ENCODE results near the gene PEX11G.

DNA sequence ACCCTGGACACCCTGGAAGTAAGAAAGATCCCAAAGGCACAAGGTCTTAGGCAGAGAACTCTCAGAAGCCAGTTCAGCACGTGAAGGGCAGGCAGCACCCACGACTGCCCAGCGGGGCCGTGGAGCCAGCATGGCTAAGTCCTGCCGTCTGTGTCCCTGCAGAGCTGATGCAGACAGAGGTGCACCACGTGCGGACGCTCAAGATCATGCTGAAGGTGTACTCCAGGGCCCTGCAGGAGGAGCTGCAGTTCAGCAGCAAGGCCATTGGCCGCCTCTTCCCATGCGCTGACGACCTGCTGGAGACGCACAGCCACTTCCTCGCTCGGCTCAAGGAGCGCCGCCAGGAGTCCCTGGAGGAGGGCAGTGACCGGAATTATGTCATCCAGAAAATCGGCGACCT lies 44.8 kb downstream of the PEX11G start:
- TF ChIP-seq REST (IDR thresholded peaks at IDR 0.05; ENCODE audit: insufficient replicate concordance, low read depth) (no peak), CTCF (IDR thresholded peaks at IDR 0.05; ENCODE audit: insufficient read depth, low read length) (no peak), GABPA (IDR thresholded peaks at IDR 0.05; ENCODE audit: low read depth) (no peak)
